Left ventricle myocardium inferior (tissue), 1 donor: Measurements from ENCODE around the gene KRTAP10-4. TPM values are rescaled to one million over a fixed set of nuclear protein-coding genes. Genes with fewer than 3 reads are reported as not detected.

Source experiments
- DNase-seq: peaks from one replicate; pipeline ENCODE4 v3.0.0-alpha.2; 2020
- H3K27ac ChIP-seq: fragments of 200-600 bp; replicated peaks from 2 replicates; pipeline ENCODE4 v1.8.0; 2021
- H3K27me3 ChIP-seq: fragments of 200-600 bp; 2 replicates; pipeline ENCODE4 v1.8.0; 2021; ENCODE audit warnings: low read depth
- H3K36me3 ChIP-seq: fragments of 200-600 bp; 2 replicates; pipeline ENCODE4 v1.8.0; 2021
- H3K4me1 ChIP-seq: fragments of 200-600 bp; 2 replicates; pipeline ENCODE4 v1.8.0; 2021
- H3K4me3 ChIP-seq: fragments of 200-600 bp; 2 replicates; pipeline ENCODE4 v1.8.0; 2021; ENCODE audit warnings: mild to moderate bottlenecking, moderate library complexity
- H3K9me3 ChIP-seq: fragments of 200-600 bp; replicated peaks from 2 replicates; pipeline ENCODE4 v1.8.0; 2021
- CTCF ChIP-seq: fragments of 200-600 bp; IDR thresholded peaks from 2 replicates; pipeline ENCODE4 v1.8.0; 2021; ENCODE audit warnings: antibody characterized with exemption, mild to moderate bottlenecking, borderline replicate concordance
- intact Hi-C: fragments of 100-400 bp; cut with micrococcal nuclease; formaldehyde crosslinking; loops from one replicate; pipeline ENCODE4 v1.11.0; 2022
- total RNA-seq: library from RNA; stranded (reverse); fragmentation: NEBNext Ultra II Directional; extraction: Animal tissue kit (Norgen Biotek cat#: 25700); gene quantifications from one replicate; pipeline ENCODE4 v1.2.1, GENCODE V29; 2021
- donor health status: DM: no; HTN: yes; CAD: no; lungs with severe emphysema.

KRTAP10-4 gene
- total RNA-seq, 1 donor from 2014 or later, result not detected

GRCh38 chr21:44617071-44617501 is 43.6 kb downstream of the KRTAP10-4 start:
- H3K27me3 ChIP-seq, result peaks cover 35% of the 10 kb centered on the region
- peaks cover 6% of the 10 kb centered on the region for H3K9me3 ChIP-seq
- no peaks in the 10 kb centered on the region for H3K4me1 ChIP-seq
- TF ChIP-seq CTCF, result no peak
- H3K36me3 ChIP-seq, result no peaks in the 10 kb centered on the region
- H3K4me3 ChIP-seq, result no peak overlapping the region
- intact Hi-C loops, result no loop called here
- H3K27ac ChIP-seq, result no peak overlapping the region
- no peak for DNase-seq

- DNase-seq, result peak; percentile 49
- H3K4me1 ChIP-seq, result no peaks in the 10 kb centered on the region
- H3K27me3 ChIP-seq, result peaks cover 23% of the 10 kb centered on the region
- intact Hi-C loops, result no loop called here
- H3K36me3 ChIP-seq, result no peaks in the 10 kb centered on the region
- H3K4me3 ChIP-seq, result no peak overlapping the region
- TF ChIP-seq CTCF, result peak; percentile 63
- H3K27ac ChIP-seq, result no peak overlapping the region
- peaks cover 14% of the 10 kb centered on the region for H3K9me3 ChIP-seq
Observed at GRCh38 chr21:44618504-44618903, 45.0 kb downstream of the KRTAP10-4 start.

- no peak for TF ChIP-seq CTCF
- intact Hi-C loops, result no loop called here
- no peaks in the 10 kb centered on the region for H3K36me3 ChIP-seq
- H3K27me3 ChIP-seq, result peaks cover 19% of the 10 kb centered on the region
- DNase-seq, result no peak
- no peak overlapping the region for H3K27ac ChIP-seq
- H3K9me3 ChIP-seq, result peaks cover 18% of the 10 kb centered on the region
- no peak overlapping the region for H3K4me3 ChIP-seq
- no peaks in the 10 kb centered on the region for H3K4me1 ChIP-seq
Observed at GRCh38 chr21:44618909-44619308, 45.4 kb downstream of the KRTAP10-4 start.

- Histone ChIP-seq H3K4me1 (no peaks in the 10 kb centered on the region), H3K27me3 (peaks cover 15% of the 10 kb centered on the region), H3K27ac (no peak overlapping the region), H3K36me3 (no peaks in the 10 kb centered on the region), H3K9me3 (peaks cover 28% of the 10 kb centered on the region), H3K4me3 (no peak overlapping the region)
- no peak for DNase-seq
- intact Hi-C loops, result no loop called here
- TF ChIP-seq CTCF, result no peak
Observed at GRCh38 chr21:44619886-44620285, 46.4 kb downstream of the KRTAP10-4 start.

- intact Hi-C loops, result no loop called here
- H3K4me1 ChIP-seq, result peaks cover 17% of the 10 kb centered on the region
- H3K9me3 ChIP-seq, result peaks cover 32% of the 10 kb centered on the region
- no peak for TF ChIP-seq CTCF
- H3K4me3 ChIP-seq, result no peak overlapping the region
- H3K27me3 ChIP-seq, result peaks cover 23% of the 10 kb centered on the region
- no peak for DNase-seq
- no peak overlapping the region for H3K27ac ChIP-seq
- H3K36me3 ChIP-seq, result no peaks in the 10 kb centered on the region
Observed at GRCh38 chr21:44623575-44623974, 50.0 kb downstream of the KRTAP10-4 start.

Other genes starting within 250 kb of the KRTAP10-4 start
- 12.0 TPM for gene CFAP410, start 234.3 kb upstream of the KRTAP10-4 start, total RNA-seq
- gene TRPM2, start 220.1 kb upstream of the KRTAP10-4 start, total RNA-seq, result 1.8 TPM
- gene LRRC3, start 118.2 kb upstream of the KRTAP10-4 start, total RNA-seq, result 1.8 TPM
- not detected for gene KRTAP10-1, start 33.5 kb upstream of the KRTAP10-4 start, total RNA-seq
- gene KRTAP10-2, start 22.2 kb upstream of the KRTAP10-4 start, total RNA-seq, result not detected
- gene KRTAP10-3, start 14.9 kb upstream of the KRTAP10-4 start, total RNA-seq, result not detected
- gene KRTAP10-5, start 6.9 kb downstream of the KRTAP10-4 start, total RNA-seq, result not detected
- not detected for gene KRTAP10-6, start 18.8 kb downstream of the KRTAP10-4 start, total RNA-seq
- gene KRTAP10-7, start 26.9 kb downstream of the KRTAP10-4 start, total RNA-seq, result not detected
- gene KRTAP10-8, start 38.4 kb downstream of the KRTAP10-4 start, total RNA-seq, result not detected
- gene KRTAP10-9, start 53.4 kb downstream of the KRTAP10-4 start, total RNA-seq, result not detected
- not detected for gene KRTAP10-10, start 63.6 kb downstream of the KRTAP10-4 start, total RNA-seq
- not detected for gene KRTAP10-11, start 72.7 kb downstream of the KRTAP10-4 start, total RNA-seq
- not detected for gene KRTAP12-4, start 80.9 kb downstream of the KRTAP10-4 start, total RNA-seq
- not detected for gene KRTAP12-3, start 84.2 kb downstream of the KRTAP10-4 start, total RNA-seq
- gene KRTAP12-2, start 93.2 kb downstream of the KRTAP10-4 start, total RNA-seq, result not detected
- not detected for gene KRTAP12-1, start 108.4 kb downstream of the KRTAP10-4 start, total RNA-seq
- not detected for gene KRTAP10-12, start 123.4 kb downstream of the KRTAP10-4 start, total RNA-seq
- 3.3 TPM for gene TSPEAR, start 137.8 kb downstream of the KRTAP10-4 start, total RNA-seq
- gene UBE2G2, start 228.1 kb downstream of the KRTAP10-4 start, total RNA-seq, result 78.2 TPM
- gene SUMO3, start 244.3 kb downstream of the KRTAP10-4 start, total RNA-seq, result 75.5 TPM